HG03060 (cell line): ENCODE results near the gene DNAJA2.
"Not testable (repeated sequence)": the region's sequence is repeated elsewhere in the genome, so short reads cannot be mapped to it uniquely, and the experiment has no call there.

Experiments
- ATAC-seq: cut with Tn5 transposase; IDR thresholded peaks from one replicate; pipeline ENCODE4 v1.9.1; 2021; ENCODE audit warnings: low read depth, moderate number of reproducible peaks; ENCODE audit not compliant: unreplicated experiment

Gene DNAJA2

DNA sequence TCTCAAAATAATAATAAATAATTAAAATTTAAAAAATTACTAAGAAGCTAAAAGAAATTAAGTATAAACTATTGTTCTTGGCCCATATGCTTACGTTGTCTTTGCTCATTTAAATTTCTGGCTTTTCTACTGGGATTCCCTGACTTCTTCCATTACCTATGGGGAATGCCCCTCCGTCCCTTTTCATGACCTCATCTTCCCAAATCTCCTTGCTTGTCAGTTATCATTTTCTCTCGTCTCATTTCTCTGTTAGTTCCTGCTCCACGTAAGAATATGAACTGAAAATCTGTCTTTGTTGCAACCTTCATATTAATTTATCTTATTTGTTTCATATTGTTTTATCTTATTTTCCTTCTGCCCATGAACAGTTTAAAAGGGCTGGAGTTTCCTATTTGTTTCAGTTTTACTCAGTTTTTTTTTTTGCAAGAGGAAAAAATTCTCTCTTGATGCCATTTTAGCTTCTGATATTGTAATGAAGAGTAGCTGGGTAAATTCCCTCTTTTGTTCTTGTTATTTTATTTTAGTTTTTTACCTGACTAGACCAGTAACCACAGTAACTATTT is 2.5 kb upstream of the DNAJA2 start:
- no peak for ATAC-seq

DNA sequence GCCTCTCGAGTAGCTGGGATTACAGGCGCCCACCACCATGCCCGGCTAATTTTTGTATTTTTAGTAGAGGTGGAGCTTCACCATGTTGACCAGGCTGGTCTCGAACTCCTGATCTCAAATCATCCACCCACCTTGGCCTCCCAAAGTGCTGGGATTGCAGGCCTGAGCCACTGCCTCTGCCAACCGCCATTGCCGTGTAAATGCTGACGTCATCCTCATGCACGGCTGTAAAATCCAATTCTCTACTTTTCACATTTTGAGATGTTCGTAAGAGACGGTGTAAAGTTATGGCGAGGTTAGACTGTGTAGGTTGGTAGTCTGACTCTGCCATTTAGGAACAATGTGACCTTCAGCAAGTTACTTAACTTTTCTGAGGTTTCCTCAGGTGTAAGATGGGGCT is 1.7 kb upstream of the DNAJA2 start:
- ATAC-seq: no peak

DNA sequence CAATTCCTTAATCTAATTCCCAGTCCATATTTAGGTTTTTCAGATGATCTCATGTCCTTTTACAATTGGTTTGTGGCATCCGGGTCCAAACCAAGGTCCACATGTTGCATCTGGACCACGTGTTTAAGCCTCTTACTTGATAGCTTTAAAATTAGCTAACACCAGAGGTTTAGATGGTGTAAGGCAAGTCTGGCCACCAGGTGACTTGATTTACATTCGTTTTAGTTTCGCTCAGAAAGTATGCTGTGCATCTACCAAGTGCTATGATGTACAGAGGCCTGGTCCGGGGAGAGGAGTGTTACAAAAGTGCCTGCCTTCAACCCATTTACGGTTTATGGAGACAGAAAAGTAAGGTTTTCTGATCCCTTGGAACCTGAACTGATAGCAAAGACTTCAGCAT is 878 bp upstream of the DNAJA2 start:
- ATAC-seq: peak; percentile 33

DNA sequence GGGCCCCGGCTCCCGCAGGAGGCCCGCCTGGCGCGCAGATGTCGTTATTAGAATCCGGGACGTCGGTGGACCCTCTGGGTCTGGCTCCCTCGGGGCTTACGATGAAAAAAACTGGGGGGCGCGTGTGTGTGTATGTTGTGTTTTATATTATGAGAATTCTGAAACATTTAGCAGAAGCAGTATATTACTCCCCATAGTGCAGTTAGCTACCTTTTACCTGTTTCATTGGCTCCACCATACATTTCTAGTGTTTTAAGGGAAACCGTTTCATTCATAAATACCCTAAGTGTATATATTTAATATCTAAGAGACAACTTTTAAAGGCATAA is 486 bp upstream of the DNAJA2 start:
- ATAC-seq: no peak

DNA sequence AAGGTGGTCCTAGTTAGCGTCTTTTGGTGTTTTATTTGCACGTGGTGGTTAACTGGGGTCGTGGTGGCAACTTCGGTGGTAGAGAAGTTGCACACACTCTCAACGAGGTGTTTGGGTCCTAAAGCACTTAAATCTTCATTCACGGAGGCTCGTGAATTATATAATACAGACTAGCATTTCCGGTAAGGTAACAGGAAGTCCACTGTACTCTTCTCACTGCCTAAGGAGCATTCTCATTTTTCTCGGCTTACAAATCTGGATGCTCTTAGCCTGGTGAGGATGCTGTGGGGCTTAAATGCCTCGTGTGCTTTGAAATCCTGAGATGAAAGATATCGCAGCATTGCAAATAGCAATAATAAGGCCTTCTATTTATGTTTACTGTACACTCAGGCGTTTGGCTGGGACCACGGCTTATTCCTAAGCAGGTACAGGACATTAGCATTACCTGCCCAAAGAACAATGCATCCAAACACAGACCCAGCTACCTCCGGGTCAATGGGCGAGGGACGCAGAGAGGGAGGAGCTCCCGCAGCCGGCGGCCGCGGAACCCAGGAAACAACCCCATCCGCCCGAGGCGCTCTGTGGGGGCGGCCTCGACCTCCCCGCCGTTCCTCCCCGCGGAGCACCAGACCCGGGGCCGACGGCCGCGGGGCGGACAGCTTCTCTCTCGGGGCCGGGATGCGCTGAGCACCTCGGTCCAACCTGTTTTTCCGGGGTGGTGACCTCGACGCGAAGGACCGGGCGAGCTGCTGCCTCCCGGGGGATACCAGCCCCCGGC is 856 bp downstream of the DNAJA2 start:
- ATAC-seq: no peak

DNA sequence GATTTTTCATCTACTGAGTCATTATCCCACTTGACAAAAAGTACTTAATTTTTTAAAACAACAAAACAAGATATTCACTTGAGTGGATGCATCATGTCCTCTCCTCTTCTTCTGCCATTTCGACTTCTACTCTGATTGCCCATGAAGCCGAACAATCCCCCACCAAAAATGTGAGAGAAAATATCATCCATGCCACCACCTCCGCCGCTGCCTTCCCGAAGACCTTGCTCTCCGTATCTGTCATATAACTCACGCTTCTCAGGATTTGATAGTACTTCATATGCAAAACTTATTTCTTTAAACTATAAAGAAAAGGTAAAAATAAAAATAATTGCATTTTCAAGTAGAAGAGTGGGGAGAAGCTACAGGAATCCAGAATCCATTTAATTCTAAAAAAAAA is 2.2 kb downstream of the DNAJA2 start:
- no peak for ATAC-seq

DNA sequence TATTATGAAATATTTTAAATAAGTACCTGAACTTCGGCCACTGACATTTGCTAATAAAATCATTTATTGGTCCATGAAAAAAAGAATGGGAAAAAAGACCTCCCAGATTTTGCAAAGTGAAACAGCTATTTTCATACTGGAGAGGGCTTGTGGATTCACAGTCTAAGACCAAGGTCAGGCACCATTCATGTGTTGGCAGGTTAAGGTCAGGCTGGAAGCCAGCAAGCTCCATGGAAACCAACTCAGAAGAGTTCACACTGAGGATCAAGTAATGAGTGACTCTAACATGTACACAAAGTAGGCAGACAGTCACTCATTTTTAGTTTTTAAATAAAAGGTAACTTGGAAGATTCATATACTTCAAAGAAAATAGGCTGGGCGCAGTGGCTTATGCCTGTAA is 3.4 kb downstream of the DNAJA2 start:
- ATAC-seq: no peak

DNA sequence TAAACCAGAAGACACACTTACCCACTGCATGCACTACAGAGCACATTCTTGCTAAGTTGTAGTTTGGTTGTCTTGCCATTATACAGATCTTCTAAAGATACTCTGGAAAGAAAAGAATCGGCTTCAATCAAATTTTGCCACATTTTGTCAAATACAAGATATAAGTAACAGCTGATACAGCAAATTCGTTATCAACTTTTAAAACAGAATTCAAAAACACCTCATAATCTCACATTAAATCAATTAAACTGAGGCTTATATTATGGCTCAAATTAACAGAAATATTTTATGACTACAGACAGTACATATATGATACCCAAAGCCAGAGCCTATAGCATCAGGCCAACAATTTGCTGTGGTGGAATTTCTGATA is 5.4 kb downstream of the DNAJA2 start:
- no peak for ATAC-seq

DNA sequence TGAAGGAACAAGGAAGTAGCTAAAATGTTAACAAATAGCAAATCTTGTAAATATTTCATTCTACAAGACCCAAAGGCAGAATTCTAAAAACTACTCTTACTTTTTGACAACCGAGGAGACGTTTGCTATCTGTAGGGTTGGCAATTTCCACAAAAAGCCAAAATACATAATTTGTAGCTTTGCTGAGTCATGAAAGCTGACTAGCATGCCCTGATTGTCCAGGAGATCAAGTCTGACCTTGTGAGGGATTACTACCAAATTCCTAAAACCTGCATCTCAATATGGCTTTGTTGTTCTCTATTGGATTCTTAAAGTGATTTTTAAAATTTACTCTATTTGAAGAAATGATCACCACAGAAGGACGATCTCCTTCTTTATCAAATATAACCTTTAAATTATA is 10.8 kb downstream of the DNAJA2 start:
- ATAC-seq: no peak

DNA sequence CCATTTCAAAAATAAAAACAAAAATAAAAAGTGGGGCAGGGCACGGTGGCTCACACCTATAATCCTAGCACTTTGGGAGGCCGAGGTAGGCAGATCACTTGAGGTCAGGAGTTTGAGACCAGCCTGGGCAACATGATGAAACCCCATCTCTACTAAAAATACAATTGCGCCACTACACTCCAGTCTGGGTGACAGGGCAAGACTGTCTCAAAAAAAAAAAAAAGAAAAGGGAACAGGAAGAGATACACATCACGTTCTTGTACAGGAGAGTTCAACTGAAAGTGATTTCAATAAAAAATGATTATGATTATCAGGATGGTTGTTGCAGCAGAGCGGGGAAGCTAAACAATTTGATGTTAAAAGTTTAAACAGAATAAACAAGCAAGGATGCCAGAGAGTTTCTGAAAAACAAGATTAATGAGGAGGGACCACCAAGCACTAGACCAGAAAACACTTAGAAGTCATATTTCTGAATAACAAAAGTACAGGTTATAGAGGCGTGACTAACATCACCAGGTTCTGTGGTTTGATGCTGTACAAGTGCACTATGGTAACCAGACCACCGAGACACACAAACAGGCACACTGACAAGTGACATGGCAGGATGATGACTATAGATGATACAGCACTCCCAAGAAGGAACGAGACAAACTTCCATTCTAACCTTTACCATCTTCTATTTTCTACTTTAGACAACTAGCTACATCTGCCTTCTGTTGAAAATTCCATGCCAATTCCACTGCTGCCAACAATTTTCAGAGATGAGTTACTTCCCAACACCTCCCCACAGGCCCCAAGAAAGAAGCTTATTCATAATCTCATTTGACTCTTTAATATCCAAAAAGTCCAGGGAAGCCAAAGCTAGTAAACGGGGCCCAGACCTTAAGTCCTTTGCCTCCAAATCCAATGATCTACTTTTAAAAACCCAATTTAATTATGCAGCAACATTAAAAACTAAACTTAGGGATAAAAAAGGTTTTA is 11.8 kb downstream of the DNAJA2 start:
- no peak for ATAC-seq

DNA sequence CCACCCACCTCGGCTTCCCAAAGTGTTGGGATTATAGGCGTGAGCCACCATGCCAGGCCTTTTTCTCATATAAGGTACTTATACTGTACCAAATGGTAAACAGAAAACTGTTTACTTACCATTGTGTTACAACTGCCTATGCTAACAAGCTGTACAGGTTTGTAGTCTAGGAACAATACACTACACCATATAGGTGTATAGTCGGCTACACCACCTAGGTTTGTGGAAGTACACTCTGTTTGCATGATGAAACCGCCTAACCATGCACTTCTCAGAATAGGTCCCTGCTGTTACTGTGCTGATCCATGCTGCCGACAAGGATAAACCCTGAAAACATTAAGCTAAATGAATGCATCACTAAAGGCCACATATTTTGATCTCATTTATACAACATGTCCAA is 18.9 kb downstream of the DNAJA2 start:
- no peak for ATAC-seq

DNA sequence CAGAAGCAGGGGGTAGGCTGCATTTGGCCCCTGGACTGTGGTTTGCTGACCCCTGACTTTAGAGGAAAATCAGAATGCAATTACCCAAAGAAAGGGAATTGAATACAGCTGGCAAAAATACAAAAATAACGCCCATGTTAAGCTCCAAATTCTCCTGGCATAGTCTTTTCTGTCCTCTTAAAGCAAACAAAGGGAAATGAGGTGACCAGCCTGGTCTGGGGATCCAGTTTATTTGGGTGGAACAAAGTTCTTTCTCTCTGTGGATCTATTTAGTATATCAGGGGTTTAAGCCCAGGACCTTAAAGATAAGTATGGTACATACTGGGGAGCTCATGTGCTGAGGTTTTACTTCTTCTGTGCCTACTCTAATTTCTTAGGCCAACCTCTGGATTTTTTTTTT is 23.5 kb downstream of the DNAJA2 start:
- no peak for ATAC-seq

DNA sequence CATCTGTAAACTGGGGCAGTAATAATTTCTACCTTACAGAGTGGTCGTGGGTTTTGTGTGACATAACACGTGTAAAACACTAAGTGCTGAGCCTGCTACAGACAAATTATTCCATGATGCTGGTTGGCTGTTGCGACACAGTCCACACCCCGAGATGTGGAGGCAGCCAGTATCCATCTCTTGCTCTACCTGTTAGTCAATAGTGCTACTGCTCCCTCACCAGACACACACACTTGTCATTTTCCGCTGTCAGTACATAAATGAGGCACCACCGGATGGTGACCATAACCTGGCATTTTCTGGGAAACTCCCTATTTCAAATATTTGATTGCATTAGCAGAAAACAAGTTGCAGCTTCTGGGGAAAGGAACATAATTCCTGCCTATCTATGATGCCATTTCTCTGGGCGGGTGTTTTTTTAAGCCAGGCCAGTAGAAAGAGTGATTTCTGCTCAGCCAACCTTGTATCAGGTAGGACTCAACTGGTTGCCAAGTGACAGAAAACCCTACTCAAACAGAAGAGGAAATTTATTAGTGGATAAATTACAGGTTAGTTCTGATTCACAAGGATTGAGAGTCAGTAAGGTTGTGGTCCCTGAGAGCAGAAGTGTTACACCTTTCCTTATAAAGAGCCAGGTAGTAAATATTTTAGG is 24.1 kb downstream of the DNAJA2 start:
- no peak for ATAC-seq

DNA sequence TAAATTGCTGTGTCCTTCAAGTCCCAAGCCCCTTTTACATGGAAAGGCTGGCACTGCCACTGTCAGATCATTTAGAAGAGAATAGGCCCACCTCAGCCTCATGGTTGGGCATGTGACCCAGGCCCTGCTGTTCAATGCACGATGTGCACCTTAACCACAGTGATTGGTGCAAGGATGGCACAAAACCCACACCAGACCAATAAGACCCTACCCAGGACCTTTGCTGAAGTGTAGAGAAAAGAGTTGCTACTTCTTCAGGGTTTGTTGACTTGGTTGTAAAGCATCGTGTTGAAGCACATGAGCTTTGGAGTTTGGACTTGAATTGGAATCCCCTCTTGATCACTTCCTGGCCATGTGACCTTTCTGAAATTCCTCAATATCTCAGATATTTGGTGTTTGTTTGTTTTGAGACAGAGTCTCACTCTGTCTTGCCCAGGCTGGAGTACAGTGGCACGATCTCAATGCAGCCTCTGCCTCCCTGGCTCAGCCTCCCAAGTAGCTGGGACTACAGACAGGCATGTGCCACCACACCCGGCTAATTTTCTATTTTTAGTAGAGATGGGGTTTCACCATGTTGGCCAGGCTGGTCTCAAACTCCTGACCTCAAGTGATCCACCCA is 24.8 kb downstream of the DNAJA2 start:
- no peak for ATAC-seq

DNA sequence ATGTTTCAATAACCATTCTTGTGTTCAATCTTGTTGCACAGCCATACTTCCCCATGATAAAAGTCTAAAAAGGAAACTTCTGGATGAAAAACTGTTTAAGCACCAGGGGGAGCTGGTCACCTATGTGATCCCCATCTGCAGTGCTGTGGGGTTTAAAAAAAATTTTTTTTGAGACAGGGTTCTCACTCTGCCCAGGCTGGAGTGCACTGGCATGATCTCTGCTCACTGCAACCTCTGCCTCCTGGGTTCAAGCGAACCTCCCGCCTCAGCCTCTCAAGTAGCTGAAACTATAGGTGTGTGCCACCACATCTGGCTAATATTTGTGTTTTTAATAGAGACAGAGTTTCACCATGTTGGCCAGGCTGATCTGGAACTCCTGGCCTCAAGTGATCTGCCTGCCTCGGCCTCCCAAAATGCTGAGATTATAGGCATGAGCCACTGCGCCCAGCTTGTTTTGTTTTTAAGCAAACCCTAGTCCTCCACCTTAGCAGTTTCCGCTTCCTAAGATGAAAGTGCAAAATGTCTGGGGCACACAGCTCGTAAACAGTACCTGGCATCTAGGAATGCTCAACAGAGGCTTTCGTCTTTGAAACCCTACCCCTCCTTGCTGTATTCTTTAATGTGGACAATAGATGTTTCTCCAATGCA is 25.4 kb downstream of the DNAJA2 start:
- ATAC-seq: no peak

DNA sequence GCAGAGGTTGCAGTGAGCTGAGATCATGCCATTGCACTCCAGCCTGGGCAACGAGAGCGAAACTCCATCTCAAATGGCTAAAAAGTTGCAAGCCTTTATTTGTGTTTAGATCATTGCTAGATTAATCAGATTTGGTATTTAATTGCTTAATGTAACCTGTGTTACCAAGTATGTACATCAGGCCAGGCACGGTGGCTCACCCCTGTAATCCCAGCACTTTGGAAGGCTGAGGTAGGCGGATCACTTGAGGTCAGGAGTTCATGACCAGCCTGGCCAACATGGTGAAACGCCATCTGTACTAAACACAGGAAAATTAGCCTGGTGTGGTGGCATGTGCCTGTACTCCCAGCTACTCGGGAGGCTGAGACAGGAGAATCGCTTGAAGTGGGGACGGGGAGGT is 28.8 kb downstream of the DNAJA2 start:
- not testable (repeated sequence) for ATAC-seq

DNA sequence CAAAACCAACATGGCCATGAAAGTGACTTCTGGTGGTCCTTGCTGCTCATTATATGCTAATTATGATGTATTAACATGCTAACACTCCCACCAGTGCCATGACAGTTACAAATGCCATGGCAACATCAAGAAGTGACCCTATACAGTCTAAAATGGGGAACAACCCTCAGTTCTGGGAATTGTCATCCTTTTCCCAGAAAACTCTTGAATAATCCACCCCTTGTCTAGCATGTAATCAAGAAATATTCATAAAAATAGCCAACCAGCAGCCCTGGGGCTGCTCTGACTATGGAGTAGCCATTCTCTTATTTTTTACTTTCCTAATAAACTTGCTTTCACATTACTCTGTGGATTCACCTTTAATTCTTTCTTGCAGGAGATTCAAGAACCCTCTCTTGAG is 35.9 kb downstream of the DNAJA2 start:
- ATAC-seq: no peak

DNA sequence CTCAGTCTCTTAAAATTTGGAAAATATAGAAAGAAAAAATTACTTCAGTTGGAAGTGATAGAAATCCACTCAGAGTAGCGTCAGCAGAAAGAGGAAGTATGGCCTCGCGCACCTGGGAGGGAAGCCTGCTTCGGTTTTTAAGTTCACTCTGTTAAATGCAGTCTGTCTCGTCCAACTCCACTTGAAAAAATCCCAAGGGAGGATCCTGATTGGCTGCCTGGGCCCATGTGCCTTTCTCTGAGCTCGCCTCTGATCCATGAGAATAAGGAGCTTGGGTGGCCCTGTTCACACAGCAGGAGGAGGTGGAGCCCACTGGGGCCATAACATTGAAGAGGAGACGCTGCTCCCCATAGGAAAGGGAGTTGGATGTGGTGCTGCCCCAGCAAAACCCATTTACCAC is 40.7 kb downstream of the DNAJA2 start:
- ATAC-seq: no peak

DNA sequence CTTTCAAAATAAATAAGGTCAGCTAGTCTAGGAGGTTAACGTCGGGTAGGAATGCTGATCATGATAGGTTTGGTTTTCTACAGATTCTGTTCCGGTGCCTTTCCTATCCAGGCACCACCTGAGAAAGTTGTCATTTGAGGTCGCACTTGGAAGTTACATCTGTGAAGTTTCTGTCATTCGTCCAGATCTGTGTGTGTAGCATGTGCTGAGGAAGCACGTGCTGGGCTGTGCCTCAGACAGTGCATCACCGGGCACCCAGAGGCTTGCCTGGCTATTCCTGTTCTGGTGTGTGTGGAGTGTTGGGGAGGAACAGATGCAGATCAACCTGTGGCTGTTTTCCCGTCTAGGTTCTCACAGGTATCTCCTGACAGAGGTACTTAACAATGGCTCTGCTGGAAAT is 42.6 kb downstream of the DNAJA2 start:
- ATAC-seq: no peak
